ENCODE results near the gene ADAP1.

ADAP1 gene

DNA sequence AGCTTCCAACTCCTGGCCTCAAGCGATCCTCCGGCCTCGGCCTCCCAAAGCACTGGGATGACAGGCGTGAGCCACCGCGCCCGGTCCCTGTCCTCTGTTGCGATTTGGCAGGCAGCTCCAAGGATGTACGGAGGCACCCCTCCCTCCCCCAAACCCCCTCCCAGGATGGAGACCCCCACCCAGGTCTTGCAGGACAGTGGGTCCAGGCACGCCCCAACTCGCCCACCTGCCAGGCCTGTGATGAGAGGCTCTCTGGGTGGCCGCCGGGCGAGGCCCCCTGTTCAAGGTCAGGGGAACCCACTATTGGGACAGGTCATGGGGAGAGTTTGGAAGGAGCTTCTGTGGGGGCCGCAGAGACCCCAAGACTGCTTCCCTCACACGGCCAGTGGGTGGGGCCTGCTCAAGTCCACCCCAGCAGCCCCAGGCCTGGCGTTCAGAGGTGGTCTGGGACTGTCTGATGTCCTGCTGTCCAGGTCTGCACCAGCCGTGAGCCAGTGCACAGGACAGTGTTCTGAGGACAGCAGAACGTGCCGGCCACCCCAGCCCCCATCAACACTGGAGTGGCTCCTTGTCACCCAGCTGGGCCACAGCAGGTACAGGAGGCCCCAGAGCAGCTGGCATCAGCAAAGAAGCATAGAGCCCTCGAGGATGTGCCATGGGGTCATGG is 2.5 kb downstream of the ADAP1 start:
- Histone ChIP-seq H3K27ac (no peak overlapping the region), H3K4me3 (no peak overlapping the region)
- no peak for DNase-seq (ENCODE audit: low spot score)
- no peak for TF ChIP-seq CTCF (IDR thresholded peaks at IDR 0.05)

- no peak for DNase-seq (ENCODE audit: low spot score)
- Histone ChIP-seq H3K4me3 (no peak overlapping the region), H3K27ac (no peak overlapping the region)
- no peak for TF ChIP-seq CTCF (IDR thresholded peaks at IDR 0.05)
Measured at GRCh38 chr7:949021-949934, 5.2 kb downstream of the ADAP1 start.

DNA sequence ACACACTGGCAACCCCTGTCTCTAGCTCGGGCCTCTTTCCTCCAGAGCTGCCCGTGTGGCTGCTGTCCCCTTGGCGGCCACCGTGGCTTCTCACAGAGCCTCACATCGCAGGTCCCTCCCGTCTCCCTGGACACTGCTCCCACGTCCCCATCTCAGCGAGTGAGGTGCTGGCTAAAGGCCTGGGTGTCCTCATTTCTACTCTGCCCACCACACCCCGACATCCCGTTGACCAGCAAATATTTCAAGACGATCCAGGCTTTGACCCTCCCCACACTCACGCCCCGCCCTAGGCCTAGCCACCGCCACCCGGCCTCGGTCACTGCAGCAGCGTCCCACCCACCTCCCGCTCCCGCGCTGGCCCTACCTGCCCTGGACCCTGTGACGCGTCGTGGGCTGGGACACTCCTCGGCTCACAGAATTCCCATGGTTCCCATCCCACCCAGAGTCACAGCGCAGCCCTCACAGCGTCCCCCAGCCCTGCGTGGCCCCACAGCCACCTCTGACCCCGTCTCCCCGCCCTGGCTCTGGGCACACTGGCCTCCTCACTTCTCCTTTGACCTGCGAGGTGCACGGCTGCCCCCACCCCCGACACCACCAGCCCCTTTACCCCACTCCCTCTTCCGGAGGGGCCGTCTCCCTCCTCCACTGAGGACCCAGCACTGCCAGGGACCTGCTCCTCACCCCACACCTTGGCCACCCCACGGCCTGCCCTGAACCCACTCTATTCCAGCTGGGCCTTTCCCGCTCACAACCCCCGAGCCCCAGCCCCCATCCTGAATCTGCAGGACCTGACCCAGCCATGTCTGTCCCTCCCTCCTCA is 6.9 kb downstream of the ADAP1 start:
- no peak for TF ChIP-seq CTCF (IDR thresholded peaks at IDR 0.05)
- H3K4me3 ChIP-seq: no peak overlapping the region
- no peak for DNase-seq (ENCODE audit: low spot score)
- H3K27ac ChIP-seq: no peak overlapping the region

- Histone ChIP-seq H3K27ac (no peak overlapping the region), H3K4me3 (no peak overlapping the region)
- no peak for TF ChIP-seq CTCF (IDR thresholded peaks at IDR 0.05)
- no peak for DNase-seq (ENCODE audit: low spot score)
Measured at GRCh38 chr7:946256-946996, 8.1 kb downstream of the ADAP1 start.

DNA sequence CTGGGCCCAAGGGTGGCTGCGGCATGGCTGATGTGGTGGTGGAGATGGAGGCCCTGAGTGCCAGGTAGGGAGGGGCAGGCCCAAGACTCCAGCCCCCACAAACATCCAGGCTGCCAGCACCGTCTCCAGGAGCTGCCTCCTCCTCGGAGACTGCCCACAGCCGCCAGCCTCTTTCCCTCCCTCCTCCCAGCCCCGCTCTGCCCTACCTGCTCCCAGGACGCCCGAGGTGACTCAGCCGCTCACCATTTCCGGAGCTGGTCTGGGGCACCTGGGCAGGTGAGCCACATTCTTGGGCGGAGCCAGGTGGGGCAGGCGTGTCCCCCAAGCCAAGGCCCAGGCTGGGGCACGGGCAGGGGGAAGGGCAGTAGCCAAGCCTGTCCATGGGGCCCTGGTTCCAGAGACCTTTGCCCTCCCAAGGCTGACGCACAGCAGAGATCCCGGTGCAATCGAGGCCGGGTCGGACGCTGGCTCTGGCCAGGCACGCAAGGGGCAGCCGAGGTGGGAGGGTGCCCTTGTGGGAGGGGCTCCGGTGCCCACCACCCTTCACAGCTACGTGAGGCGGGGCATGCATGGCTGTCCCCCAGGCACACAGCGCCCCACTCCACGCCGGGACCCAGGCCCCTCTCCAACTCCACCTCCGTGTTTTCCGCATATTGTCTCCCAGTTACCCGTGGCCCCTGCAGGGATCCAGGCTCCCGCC is 8.8 kb downstream of the ADAP1 start:
- no peak for DNase-seq (ENCODE audit: low spot score)
- Histone ChIP-seq H3K4me3 (no peak overlapping the region), H3K27ac (no peak overlapping the region)
- no peak for TF ChIP-seq CTCF (IDR thresholded peaks at IDR 0.05)

DNA sequence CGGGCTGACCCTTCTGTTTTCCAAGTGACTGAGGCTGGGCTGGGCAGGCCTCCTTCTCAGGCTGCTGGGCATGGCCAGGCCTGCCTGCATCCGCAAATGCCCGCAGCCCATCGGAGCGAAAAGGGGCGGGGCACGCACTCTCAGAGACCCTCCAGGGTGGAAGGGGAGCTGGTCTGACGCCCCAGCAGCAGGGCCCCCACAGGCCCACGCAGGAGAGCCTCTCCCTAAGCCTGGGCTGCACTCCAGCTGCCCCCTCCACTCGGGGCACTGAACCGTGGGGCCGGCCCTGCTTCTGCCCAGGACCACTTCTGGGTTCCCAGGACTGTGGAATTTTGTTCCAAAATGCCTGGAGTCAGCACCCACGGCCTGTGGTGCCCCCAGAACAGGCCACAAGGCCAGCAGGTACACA is 9.3 kb downstream of the ADAP1 start:
- Histone ChIP-seq H3K4me3 (no peak overlapping the region), H3K27ac (no peak overlapping the region)
- no peak for DNase-seq (ENCODE audit: low spot score)
- no peak for TF ChIP-seq CTCF (IDR thresholded peaks at IDR 0.05)

All from coronary artery (tissue), 2 donors.